GM19395 (cell line): ENCODE data around the gene PARD6A.

Source experiments
- ATAC-seq: cut with Tn5 transposase; IDR thresholded peaks from one replicate; pipeline ENCODE4 v1.9.1; 2021; ENCODE audit warnings: mild to moderate bottlenecking, moderate library complexity; ENCODE audit not compliant: unreplicated experiment

Gene PARD6A

GRCh38 chr16:67666559-67667452 lies 6.0 kb downstream of the PARD6A start, which contains the start of the genes C16orf86 and ENKD1:
Gene C16orf86 (plus strand): TSS chr16:67666814. CDS start chr16:67666971, 157 bp downstream.
Gene ENKD1 (minus strand): TSS chr16:67666750. CDS start chr16:67666442, 308 bp downstream.
- peak; percentile 58 for ATAC-seq

GRCh38 chr16:67667453-67667816 lies 6.7 kb downstream of the PARD6A start:
- ATAC-seq = no peak

GRCh38 chr16:67667817-67668494 lies 7.2 kb downstream of the PARD6A start:
- peak; percentile 72 for ATAC-seq

GRCh38 chr16:67668495-67669157 lies 7.9 kb downstream of the PARD6A start:
- ATAC-seq = no peak

GRCh38 chr16:67669499-67670101 lies 8.8 kb downstream of the PARD6A start:
- ATAC-seq = no peak

GRCh38 chr16:67672306-67672705 lies 11.5 kb downstream of the PARD6A start:
- no peak for ATAC-seq

- no peak for ATAC-seq
These were observed 12.2 kb downstream of the PARD6A start for GRCh38 chr16:67672739-67673662.

GRCh38 chr16:67673712-67674580 lies 13.2 kb downstream of the PARD6A start:
- ATAC-seq = no peak

GRCh38 chr16:67674851-67675578 lies 14.3 kb downstream of the PARD6A start:
- no peak for ATAC-seq

- no peak for ATAC-seq
These were observed 14.8 kb downstream of the PARD6A start for GRCh38 chr16:67675579-67675935.

GRCh38 chr16:67675999-67676398 lies 15.2 kb downstream of the PARD6A start:
- ATAC-seq = no peak

- no peak for ATAC-seq
These were observed 15.8 kb downstream of the PARD6A start for GRCh38 chr16:67676516-67676915.

GRCh38 chr16:67676939-67677338 lies 16.2 kb downstream of the PARD6A start:
- no peak for ATAC-seq

- no peak for ATAC-seq
These were observed 17.0 kb downstream of the PARD6A start for GRCh38 chr16:67677712-67678111.

- ATAC-seq = no peak
These were observed 17.7 kb downstream of the PARD6A start for GRCh38 chr16:67678354-67679023.

- ATAC-seq = no peak
These were observed 19.5 kb downstream of the PARD6A start for GRCh38 chr16:67679935-67680897.

- no peak for ATAC-seq
These were observed 23.0 kb downstream of the PARD6A start for GRCh38 chr16:67683767-67684166.
